Activated CD4-positive, CD25-positive, alpha-beta regulatory T cell (primary cell): Measurements from ENCODE around the gene RELL1.

Experiments used
- DNase-seq, 4 experiments: peaks; one replicate each; lab custom pipeline; 2025; lab: John Stamatoyannopoulos, UW

The RELL1 gene

GRCh38 chr4:37665333-37666320, 20.5 kb downstream of the RELL1 start:
- no peak for DNase-seq

GRCh38 chr4:37664696-37665095, 21.5 kb downstream of the RELL1 start:
- no peak for DNase-seq

DNA sequence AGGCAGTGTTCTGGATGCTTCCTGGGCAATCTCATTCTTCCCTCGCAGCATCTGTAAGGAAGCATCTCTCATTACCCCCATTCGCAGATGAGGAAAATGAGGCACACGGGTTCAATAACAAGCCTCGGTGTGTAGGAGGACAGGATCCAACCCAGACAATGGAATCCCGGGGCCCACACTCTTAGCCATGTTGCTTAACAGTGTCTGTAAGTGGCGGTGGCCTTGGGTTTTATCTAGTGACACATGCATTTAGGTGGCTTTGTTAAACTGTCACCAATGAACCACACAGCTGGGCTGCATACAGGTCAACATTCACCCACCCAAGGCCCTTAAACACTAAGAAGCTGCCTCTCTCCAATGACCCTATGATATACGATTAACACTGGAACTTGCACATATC, 22.6 kb downstream of the RELL1 start:
- no peak for DNase-seq

GRCh38 chr4:37662861-37663390, 23.2 kb downstream of the RELL1 start:
- DNase-seq = no peak

GRCh38 chr4:37662251-37662650, 23.9 kb downstream of the RELL1 start:
- no peak for DNase-seq

- no peak for DNase-seq
These were observed 24.4 kb downstream of the RELL1 start for GRCh38 chr4:37661772-37662171.

GRCh38 chr4:37659696-37660095, 26.5 kb downstream of the RELL1 start:
- no peak for DNase-seq

GRCh38 chr4:37656649-37657048, 29.5 kb downstream of the RELL1 start:
- DNase-seq = no peak

DNA sequence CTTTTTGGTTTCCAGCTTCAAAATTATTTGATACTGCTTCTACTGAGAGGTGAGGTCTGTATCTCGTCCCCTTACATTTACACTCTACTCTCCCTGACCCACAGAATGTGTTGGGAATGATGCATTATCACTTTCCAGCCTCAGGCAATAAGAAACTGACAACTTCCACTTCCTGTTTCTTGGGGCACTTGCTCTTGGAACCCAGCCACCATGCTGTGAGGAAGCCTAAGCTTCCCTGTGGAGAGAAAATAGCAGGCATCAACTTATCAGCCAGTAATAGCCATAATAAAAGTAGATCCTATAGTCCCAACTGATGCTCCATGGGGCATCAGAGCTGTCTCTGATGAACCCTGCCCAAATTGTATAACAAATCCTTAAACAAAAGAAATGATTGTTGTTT, 32.6 kb downstream of the RELL1 start:
- DNase-seq = no peak

DNA sequence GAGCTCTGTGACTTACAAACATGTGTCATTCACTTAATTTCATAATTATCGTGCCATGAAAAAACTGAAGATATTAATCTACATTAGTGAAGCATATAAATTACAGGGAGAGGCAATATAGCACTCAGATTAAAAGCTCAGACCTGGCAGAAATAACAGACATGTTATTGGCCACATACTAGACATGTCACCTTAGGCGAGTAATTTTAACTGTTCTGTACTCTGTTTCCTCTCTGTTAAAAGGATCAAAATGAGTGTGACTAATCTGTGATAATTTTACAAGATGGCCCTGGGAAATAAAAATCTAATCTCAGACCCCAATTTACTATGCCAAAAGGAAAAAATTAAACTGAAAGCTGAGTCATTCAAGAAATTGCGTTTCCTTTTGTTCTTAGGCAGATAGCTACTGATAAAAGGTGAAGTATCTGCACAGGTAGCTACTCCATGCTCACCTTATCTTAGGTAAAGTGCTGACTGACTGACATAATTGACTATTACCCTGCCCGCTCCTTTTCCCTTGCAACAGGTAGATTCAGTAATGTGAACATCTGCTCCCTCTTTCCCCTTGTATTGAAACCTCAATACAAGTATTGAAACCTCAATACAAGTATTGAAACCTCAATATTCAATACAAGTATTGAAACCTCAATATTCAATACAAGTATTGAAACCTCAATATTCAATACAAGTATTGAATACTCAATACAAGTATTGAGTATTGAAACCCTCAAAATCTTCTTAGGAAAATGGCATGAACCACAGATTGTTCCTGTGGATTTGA, 33.2 kb downstream of the RELL1 start:
- no peak for DNase-seq

DNA sequence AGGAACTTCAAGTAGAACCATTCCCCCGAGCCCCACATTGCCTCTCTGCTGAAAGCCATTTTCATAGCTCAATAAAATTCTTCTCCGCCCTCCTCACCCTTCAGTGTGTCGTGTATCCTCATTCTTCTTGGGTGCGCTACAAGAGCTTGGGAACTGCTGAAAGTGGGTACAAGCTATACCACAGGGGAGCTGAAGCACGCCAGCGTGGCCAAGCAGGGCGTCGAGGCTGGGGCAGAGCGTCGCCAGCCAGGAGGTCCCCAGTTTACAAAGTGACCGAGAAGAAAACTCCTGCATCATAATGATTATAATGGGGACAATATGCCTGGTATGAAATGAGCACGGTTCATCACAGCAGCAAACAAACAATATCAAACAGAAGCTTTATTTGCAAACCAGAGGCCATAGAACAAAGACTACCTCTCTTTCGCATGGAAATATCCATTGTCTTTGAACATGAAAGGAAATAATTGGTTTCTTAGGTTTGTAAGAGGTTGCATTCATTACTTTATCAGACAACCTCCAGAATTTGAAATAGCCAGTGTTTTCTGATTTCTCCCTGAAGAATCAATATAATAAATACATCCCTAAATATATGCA, 34.3 kb downstream of the RELL1 start:
- DNase-seq = no peak

- no peak for DNase-seq
These were observed 35.7 kb downstream of the RELL1 start for GRCh38 chr4:37650481-37650880.

DNA sequence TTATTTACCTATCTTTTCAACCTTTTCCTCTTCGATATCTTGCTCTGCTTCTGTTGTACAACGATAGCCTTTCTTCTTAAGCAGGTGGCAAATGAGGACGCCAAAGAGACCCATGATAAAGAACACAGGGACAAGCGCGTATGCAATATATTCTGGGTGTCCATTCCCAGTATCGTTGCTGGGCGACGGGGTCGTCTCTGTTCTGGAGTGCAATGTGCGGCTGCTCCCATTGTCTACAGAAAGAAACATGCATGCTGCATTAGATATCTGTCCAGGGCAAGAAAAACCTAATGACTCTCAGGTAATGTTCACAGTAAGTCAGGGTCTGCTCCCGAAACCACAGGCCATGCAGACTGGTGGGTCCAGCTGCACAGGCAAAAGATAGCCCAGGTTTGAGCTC, 36.9 kb downstream of the RELL1 start:
- no peak for DNase-seq

DNA sequence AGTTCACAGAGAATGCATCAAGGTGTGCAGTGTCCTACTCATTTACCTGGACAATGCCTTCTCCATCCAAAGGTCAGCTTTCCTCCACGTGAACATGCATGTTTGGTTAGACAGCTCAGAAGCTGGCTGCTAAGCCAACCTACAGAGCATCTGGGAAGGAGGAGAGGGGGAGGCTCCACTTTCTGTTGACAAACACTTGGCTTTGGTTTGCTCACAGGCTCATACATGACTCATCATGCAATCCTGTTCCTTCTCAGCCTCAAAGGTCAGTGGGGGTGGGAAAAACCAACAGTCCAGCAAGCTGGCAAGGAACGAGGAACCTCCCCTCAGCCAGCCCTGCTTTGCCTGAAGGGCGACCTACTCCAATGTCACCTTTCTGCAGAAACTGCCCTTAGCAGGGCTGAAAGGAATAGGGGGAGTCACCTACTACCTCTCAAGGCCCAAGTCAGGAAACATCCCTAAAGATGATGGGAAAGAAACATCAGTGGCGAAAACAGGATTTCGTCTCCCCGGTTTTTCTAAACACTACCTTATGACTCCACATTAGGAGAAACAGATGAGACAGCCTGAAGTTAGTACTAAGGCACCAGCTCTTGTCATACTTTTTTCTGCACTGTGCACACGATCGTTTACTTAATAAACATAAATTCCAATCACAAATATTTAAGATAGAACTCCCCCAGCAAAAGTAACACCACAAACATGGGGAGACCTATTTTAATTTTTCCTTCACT, 37.9 kb downstream of the RELL1 start:
- DNase-seq = no peak

- no peak for DNase-seq
These were observed 39.9 kb downstream of the RELL1 start for GRCh38 chr4:37646247-37646646.

DNA sequence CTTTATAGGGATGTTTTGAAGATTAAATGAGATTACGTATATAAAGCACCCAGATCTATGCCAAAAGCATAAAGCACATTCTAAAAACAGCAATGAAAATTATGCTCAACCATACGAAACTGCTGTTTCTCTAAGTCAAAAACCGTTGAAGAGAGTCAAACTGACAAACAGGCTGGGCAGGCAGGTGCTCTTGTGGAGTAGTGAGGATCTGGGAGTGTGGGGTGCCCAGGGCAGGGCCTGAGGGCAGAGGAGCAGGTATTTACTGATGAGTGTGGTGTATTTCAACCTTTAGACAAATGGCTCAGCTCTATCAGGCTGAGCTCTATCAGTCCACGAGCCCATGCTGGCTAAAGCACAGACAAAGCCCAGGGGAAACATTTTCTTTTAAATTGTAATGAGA, 40.4 kb downstream of the RELL1 start:
- no peak for DNase-seq

DNA sequence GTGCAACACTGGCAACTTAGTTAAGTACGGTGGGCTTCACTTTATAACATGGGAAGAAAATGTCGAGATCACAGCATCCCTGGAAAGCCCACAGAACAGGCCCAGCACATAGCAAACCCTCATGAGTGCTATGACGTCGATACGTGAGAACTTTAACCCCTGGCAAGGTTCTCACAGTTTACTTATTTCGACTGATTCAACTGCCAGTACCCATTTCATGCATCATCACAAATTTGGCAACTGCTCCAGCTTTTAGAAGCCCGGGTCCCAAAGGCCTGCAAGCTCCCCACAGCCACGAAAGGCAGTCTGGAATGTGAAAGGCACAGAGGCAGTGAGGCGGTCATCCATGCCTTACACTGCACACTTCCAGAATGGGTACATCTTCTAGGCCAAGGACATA, 41.2 kb downstream of the RELL1 start:
- no peak for DNase-seq

DNA sequence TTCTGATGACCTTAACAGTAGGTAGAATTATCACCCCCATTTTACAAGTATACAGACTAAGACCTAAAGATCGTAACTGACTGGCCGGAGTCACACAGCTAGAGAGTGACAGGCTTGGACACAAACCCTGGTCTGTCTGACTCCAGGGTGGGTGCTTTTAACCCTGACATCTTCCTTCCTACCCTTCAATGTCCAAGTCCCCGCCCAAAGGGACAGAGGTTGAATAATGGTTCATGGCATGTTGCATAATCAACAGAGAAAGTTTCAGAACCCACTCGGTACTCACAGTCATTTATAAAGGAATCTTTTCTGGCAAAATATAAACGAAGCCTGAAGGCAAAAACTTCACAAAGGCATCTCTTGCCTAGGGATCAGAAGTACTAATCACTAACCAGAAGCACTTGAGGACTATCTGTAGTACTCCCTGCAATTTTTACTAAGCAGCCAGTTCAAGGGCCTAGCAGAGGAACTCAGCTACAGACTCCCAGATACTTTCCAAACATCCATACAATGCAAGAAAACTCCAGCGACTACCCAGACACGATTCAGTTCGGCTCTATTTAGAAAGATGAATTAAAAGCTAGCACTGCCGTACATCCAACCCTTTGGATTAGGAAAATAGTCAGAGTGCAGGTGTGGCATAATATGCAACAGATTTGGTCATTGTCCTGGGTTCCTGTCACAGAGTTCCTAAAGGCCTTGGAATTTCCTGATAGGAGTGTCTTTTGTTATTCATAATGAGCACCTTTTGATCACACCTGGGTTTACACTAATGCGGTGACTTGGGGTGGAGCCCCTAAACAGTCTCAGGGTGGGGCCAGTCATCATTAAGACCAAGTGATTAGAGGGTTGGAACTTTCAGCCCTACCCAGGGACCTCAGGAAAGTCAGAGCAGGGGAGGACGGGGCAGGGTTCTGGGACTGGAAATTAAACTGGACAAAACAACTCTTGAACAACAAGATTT, 44.0 kb downstream of the RELL1 start:
- no peak for DNase-seq

GRCh38 chr4:37641352-37641751, 44.8 kb downstream of the RELL1 start:
- DNase-seq = no peak

GRCh38 chr4:37639551-37640285, 46.5 kb downstream of the RELL1 start:
- DNase-seq = no peak
